HL-60 (cell line): ENCODE results near the gene TRDMT1.

ENCODE experiments used
- GABPA ChIP-seq: IDR thresholded peaks from 2 replicates; pipeline ENCODE4 v1.6.1; 2012; ENCODE audit warnings: low read depth
- POLR2AphosphoS5 ChIP-seq: IDR thresholded peaks from 2 replicates; pipeline ENCODE4 v1.6.1; 2012; ENCODE audit warnings: low read depth
- SPI1 ChIP-seq: IDR thresholded peaks from 2 replicates; pipeline ENCODE4 v1.6.1; 2012; ENCODE audit warnings: low read depth, mild to moderate bottlenecking, borderline replicate concordance
- TF ChIP-seq, protein P1 (sequence below): IDR thresholded peaks from one replicate; pipeline ENCODE4 v1.5.1; 2011; ENCODE audit warnings: low read length, control low read depth, inconsistent platforms; ENCODE audit not compliant: insufficient read depth
- TF ChIP-seq, protein P2 (sequence below): IDR thresholded peaks from 2 replicates; pipeline ENCODE4 v1.6.1; 2012; ENCODE audit warnings: low read depth; ENCODE audit not compliant: insufficient replicate concordance

DNA sequence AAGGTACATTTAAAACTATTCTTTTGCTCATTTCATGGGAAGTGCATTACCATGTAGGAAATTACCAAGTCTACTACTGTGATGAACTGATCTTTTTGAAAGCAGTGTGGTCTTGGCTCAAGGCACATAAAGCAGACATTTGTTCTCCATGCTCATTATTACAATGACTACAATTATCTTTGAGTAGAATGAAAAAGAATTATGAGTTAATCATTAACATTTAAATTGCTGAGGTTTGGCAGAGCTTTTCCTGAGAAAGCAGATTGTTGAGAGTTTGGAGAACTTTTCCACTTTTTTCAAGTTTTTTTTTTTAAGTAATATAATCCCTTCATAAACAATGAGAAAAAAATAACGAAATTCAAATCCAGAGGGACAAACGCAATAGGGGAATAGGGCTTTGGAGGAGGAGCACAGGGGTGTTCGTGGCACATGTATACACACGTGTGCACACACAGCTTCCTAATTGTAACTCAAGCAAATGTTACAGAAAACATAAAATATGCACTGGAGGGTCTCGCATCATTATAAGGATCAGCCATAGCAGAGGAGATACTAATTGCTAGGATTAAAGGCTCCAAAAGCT lies 62.9 kb downstream of the TRDMT1 start:
- TF ChIP-seq, protein P1, sequence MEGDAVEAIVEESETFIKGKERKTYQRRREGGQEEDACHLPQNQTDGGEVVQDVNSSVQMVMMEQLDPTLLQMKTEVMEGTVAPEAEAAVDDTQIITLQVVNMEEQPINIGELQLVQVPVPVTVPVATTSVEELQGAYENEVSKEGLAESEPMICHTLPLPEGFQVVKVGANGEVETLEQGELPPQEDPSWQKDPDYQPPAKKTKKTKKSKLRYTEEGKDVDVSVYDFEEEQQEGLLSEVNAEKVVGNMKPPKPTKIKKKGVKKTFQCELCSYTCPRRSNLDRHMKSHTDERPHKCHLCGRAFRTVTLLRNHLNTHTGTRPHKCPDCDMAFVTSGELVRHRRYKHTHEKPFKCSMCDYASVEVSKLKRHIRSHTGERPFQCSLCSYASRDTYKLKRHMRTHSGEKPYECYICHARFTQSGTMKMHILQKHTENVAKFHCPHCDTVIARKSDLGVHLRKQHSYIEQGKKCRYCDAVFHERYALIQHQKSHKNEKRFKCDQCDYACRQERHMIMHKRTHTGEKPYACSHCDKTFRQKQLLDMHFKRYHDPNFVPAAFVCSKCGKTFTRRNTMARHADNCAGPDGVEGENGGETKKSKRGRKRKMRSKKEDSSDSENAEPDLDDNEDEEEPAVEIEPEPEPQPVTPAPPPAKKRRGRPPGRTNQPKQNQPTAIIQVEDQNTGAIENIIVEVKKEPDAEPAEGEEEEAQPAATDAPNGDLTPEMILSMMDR, result no peak
- TF ChIP-seq POLR2AphosphoS5 (no peak), GABPA (no peak), SPI1 (no peak)
- TF ChIP-seq, protein P2, sequence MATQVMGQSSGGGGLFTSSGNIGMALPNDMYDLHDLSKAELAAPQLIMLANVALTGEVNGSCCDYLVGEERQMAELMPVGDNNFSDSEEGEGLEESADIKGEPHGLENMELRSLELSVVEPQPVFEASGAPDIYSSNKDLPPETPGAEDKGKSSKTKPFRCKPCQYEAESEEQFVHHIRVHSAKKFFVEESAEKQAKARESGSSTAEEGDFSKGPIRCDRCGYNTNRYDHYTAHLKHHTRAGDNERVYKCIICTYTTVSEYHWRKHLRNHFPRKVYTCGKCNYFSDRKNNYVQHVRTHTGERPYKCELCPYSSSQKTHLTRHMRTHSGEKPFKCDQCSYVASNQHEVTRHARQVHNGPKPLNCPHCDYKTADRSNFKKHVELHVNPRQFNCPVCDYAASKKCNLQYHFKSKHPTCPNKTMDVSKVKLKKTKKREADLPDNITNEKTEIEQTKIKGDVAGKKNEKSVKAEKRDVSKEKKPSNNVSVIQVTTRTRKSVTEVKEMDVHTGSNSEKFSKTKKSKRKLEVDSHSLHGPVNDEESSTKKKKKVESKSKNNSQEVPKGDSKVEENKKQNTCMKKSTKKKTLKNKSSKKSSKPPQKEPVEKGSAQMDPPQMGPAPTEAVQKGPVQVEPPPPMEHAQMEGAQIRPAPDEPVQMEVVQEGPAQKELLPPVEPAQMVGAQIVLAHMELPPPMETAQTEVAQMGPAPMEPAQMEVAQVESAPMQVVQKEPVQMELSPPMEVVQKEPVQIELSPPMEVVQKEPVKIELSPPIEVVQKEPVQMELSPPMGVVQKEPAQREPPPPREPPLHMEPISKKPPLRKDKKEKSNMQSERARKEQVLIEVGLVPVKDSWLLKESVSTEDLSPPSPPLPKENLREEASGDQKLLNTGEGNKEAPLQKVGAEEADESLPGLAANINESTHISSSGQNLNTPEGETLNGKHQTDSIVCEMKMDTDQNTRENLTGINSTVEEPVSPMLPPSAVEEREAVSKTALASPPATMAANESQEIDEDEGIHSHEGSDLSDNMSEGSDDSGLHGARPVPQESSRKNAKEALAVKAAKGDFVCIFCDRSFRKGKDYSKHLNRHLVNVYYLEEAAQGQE, result no peak
